OCI-LY3 (cell line): ENCODE results near the gene ST8SIA4.

Source experiments
- EZH2phosphoT487 ChIP-seq: fragments of 200-600 bp; shearing (Covaris generic); IDR thresholded peaks from 2 replicates; pipeline ENCODE4 v1.6.1; 2018; ENCODE audit warnings: antibody characterized with exemption, mixed run types, low read depth
- TF ChIP-seq, protein P1 (sequence below): fragments of 200-600, 300-600 bp; sonication (generic); IDR thresholded peaks from 2 replicates; pipeline ENCODE4 v1.5.1; 2014; ENCODE audit warnings: antibody characterized with exemption, low read length, low read depth

DNA sequence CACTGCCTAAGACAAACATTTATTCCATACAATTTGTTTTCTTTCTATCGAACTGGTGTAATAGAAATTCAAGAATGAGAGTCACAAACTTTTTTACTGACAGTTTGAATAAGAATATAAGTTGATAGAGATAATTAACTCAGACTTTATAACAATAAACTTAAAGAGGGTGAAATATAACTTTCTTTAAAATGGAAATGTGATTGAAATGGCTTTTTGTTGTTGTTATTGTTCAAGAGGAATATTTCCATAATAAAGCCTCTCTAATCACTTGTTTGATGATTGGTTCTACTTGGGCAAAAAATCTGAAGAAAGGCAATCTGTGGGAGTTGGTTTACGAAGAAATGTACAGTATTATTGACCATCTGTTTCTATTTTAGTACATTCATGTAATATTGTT, 79.3 kb downstream of the ST8SIA4 start:
- TF ChIP-seq, protein P1, sequence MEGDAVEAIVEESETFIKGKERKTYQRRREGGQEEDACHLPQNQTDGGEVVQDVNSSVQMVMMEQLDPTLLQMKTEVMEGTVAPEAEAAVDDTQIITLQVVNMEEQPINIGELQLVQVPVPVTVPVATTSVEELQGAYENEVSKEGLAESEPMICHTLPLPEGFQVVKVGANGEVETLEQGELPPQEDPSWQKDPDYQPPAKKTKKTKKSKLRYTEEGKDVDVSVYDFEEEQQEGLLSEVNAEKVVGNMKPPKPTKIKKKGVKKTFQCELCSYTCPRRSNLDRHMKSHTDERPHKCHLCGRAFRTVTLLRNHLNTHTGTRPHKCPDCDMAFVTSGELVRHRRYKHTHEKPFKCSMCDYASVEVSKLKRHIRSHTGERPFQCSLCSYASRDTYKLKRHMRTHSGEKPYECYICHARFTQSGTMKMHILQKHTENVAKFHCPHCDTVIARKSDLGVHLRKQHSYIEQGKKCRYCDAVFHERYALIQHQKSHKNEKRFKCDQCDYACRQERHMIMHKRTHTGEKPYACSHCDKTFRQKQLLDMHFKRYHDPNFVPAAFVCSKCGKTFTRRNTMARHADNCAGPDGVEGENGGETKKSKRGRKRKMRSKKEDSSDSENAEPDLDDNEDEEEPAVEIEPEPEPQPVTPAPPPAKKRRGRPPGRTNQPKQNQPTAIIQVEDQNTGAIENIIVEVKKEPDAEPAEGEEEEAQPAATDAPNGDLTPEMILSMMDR, result no peak
- TF ChIP-seq EZH2phosphoT487, result no peak
